Stomach (tissue), 4 donors: ENCODE results near the gene HORMAD2.

Experiments
- CTCF ChIP-seq, 7 experiments: fragments of 450-650 bp in 4 of 7; fragments of 200-600 bp in 3 of 7; sonication (generic) in 3 of 7; IDR thresholded peaks; one replicate each; pipeline ENCODE4 v1.5.1; 2016 to 2019; ENCODE audit warnings: antibody characterized with exemption in 7 of 7, control low read depth in 2 of 7, mild to moderate bottlenecking in 1 of 7
- POLR2AphosphoS5 ChIP-seq, 3 donors: sonication (generic); formaldehyde crosslinking; IDR thresholded peaks; one replicate each; pipeline ENCODE4 v1.6.1; 2016; ENCODE audit warnings: antibody characterized with exemption in 3 of 3

- TF ChIP-seq POLR2AphosphoS5 (IDR thresholded peaks at IDR 0.05) = no peak
- no peak for TF ChIP-seq CTCF (IDR thresholded peaks at IDR 0.05)
These were observed 90.7 kb downstream of the HORMAD2 start for GRCh38 chr22:30171008-30171407.
